Brain pericyte (primary cell): Measurements from ENCODE around the gene TPRKB.
"Not testable (repeated sequence)": the region's sequence is repeated elsewhere in the genome, so short reads cannot be mapped to it uniquely, and the experiment has no call there.

Experiments used
- DNase-seq: peaks from one replicate; pipeline ENCODE4 v3.0.0-alpha.2; 2012; ENCODE audit warnings: low read depth, low spot score

Gene TPRKB

DNA sequence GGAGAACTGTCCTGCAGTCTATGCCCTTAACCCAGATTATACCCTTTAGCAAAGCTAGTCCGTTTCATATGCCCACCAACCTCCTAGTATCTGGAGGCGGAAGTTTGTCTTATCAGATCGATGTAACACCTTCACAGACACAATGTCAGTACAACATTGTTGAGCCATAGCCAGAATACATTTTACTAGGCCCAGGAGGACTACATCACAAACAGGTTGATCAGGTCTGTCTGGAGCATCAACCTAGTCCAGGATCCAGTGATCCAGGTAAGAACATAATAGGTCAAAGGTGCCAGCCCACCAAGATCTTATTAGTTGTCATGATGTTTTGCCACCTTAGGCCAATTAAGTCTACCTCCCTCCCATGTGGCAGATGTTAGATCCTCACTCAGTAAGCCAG, 2.0 kb upstream of the TPRKB start:
- no peak for DNase-seq

DNA sequence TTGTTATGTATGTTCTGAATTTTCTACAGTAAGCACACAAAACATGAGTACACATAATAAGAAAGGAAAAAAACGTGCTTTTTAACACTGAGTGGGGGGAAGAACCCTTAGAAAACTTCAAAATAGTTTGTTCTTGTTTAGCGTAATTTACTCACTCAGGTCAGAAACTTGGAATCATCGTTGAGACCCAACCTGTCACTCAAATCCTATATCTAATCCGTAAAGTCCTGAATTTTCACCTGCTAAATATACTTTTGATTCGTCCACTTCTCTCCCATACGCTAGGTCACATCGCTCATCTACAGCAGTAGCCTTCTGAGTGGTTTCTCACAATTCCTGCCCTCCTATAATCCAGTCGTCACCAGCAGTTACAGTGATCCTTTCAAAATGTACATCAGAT, 767 bp downstream of the TPRKB start:
- DNase-seq: no peak

DNA sequence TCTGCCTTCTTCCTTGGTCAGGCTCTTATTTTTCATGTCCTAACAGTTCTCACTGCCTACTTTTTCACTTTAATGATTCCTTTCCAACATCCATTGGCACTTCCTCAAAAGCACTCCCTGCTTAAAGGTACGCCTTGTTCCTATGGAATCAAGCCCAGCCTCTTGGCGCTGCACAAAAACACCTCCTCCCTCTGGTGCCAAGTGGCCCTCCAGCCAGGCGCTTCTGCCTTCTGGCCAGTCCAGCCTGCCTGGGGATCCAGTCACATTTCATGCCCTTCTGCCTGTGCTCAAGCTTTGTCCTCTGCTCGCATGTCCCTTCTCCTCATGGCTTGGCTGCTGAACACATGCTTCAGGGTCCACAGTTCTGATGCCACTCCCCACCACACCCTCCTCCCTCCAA, 6.3 kb downstream of the TPRKB start:
- no peak for DNase-seq

DNA sequence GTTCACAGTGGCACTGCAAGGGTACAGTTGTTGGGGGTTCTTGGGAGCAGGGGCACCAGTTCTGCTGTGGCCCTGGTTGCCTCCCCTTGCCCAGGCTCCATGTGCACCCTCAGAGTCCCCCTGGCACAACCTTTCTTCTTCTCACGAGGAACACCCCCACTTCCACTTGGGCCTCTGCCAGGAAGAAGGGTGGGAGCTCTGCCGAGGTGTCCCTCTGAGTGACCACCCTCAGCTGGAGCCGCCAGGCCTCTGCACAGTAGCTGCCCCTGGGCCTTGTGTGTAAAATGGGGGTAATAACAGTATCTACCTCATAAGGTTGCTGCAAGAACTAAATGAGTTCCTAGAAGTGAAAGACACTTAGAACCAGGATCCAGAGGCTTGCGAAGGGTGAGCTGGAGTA, 8.4 kb downstream of the TPRKB start:
- no peak for DNase-seq

DNA sequence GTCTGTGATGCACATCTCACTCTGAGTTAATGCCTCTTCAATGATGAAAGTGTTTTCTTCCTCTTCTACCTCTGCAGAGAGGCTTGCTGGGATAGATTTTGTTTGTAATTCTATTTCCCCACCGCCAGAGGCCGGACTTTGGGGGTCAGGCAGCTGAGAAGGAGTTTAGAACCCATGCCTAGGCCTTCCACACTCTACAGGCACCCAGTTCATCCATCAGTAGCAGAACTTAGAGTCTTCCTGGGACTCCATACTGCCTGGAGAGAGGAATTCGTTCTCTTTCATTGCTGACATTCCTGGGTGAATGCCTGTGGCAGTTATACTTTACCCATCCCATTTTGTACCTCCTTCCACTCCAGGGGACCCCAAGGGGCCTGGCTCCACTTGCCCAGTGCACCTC, 9.1 kb downstream of the TPRKB start:
- DNase-seq: no peak

DNA sequence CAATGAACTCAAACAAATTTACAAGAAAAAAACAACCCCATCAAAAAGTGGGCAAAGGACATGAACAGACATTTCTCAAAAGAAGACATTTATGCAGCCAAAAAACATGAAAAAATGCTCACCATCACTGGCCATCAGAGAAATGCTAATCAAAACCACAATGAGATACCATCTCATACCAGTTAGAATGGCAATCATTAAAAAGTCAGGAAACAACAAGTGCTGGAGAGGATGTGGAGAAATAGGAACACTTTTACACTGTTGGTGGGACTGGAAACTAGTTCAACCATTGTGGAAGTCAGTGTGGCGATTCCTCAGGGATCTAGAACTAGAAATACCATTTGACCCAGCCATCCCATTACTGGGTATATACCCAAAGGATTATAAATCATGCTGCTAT, 10.5 kb downstream of the TPRKB start:
- DNase-seq: not testable (repeated sequence)

DNA sequence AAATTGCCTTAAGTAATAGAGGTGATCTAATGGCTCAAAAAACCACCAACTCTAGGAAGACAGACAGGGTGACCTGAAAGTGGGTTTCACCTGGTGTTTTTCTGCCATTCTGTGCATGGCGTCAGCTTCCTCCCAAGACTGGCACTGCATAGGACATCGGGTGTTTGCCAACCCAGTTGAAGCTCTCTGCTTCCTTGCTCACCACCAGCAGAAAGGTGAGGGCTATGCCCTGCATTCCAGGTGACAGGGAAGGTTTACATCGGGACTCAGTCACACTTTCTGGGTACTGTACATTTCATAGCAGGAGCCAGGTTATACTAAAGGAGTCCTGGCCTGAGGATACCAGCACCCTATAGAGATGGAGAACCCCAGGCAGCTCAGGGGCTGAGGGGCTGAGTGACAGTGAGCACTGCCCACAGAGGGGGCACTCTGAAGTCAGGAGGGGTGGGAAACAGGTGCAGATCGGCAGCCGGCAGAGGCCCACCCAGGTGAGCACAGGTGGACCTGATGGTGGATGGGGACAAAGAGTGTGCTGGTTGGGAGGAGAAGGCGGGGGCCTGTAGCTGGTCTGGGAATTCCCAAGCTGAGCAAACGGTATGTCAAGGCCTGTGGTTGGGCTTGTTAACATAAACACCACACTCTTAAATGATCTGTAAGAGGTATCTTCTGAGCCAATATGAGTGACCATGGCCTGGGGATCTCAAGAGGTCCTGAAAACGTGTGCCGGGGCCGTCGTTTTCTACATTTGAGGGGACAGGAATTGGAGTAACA, 18.1 kb downstream of the TPRKB start:
- DNase-seq: no peak

DNA sequence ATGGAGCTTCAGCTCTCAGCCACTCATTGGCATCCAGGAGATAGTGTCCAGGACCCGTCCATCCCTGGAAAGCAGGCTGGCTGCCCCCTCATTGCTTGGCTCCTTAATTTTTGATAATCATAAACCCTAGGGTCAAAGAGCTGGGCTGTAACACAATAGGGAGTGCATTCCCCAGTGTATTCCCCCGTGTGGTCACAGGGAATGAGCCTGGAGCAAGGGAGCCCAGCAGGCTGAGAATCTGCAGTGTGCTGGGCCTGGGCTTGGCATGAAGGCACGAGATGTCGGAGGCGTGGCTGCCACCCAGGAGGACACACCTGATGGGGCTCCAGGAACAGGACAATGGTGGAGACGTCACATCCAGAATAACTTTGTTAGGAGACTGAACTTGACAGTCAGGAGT, 18.7 kb downstream of the TPRKB start:
- DNase-seq: no peak

DNA sequence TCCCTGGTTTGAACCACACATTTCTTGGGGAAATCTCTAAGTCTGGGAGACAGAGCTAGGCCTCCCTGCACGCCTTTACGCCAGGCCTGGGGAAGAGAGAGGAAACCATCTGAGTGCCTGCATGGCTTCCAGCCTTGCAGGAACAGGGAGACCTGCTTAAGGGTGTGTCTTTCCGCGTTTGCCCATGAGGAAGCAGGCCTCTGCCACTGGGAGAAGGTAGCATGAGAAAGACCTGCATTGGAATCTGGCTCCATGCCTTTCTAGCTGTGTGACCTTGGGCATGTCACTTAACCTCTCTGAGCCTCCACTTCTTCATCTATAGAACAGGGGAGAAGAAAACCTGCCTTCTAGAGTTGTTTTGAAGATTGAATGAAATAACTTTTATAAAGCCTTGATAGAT, 19.4 kb downstream of the TPRKB start:
- DNase-seq: not testable (repeated sequence)

DNA sequence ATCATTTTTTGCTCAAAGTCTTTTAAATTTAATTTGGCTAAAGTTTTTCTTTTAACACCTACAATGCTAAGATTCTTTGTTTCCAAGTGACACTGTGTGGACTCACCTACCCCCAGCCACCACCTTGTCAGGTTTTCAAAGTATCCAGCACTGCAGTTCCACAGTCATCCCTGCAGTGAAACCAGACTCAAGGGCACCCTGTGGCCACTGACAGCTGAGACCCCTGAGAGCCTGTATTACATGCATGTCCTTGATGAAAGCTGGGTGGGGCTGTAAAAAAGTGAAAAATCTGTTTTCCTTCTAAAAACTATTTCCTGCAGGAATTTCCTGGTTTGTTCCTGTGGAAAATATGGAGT, 19.9 kb downstream of the TPRKB start:
- no peak for DNase-seq

DNA sequence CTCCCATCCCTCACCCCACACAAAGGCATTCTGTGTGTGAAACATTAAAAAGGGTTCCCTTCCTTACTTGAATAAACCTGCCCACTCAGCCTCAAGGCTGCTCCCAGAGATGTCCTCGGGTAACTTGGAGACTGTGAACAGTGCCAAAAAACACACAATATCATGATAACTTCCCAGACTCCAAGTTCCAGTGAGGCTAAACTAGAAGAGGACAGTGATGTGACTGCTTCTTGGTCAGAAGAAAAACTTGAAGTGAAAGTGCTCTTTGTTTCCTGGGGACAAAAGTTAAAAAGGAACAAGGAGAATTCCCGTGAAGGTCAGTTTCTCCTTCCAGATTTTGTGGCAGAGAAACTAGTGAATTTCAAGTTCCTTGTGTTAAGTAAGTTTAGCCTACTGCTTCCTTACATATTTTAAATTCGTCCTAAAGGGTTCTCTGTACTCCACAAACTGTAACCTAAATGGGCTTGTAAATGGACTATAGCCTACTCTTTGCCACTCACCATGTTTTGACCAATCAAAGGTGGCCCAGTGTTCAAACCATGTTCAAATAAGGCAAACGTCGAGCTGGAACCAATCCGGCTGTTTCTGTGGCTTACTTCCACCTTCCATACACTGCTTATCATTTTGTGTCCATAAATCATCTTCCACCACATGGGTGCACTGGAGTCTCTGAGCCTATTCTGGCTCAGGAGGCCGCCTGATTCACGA, 20.4 kb downstream of the TPRKB start:
- DNase-seq: no peak

DNA sequence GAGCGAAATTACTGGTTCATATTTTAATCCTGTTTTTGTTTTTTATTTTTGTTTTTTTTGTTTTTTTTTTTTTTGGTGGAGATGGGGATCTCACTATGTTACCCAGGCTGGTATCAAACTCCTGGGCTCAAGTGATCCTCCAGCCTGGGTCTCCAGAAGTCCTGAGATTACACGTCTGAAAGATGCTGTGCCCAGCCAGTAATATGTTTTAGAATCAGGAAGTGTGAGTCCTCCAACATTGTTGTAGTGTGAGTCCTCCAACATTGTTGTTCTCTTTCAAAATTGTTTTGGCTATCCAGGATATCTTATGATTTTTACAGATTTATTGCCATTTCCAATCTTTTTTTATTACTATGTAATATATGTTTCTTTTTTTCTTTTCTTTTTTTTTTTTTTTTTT, 23.1 kb downstream of the TPRKB start:
- no peak for DNase-seq

DNA sequence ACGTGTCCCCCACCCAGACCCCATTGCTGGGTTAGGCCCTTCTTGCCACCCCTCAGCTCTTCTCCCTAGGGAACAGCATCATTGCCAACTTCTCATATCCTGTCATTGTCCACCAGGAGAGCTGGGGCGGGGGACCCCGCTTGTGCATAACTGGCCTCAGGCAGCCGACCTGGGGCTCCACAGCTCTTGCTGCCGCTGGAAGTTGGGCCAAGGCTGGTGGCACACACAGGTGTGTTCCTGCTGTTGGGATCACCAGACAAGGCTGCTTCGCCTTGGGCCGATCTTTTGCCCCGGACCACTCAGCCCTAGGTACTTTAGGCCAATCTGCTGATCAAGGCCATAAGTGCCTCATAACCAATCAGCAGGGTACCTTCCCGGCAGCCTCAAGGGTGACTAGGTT, 28.6 kb downstream of the TPRKB start:
- no peak for DNase-seq

DNA sequence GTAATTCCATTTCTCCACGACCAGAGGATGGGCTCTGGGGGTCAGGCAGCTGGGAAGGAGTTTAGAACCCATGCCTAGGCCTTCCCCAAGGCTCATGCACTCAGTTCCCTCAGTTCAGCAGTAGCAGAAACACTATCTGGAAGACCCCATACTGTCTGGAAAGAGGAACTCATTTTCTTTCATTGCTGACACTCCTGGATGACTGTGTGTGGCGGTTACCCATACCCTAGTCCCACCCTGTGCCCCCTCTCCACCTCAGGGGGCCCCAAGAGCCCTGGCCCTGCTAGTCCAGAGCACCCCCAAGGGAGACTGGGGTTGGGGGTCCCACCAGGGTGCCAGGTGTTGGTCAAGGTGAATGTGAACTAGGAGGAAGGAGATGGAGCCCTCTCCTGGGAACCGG, 29.5 kb downstream of the TPRKB start:
- no peak for DNase-seq

DNA sequence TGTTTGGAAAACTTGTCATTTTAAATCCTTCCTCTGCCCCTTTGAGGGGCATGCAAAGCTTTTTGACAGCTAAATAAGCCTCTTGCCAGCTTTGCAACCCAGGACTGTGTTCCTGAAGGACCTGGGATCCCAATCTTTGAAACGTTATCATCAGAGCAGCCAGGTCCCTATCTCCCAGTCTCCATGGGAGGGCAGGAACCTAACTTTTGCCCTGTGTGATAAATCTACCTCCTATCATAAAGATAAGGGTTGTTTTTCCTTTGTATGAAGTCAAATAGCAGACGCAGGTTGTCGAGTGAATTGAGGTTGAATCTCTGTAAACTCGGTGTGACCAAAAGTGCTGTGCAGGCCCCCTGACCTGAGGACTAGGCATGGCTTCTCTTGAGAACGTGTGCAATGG, 30.1 kb downstream of the TPRKB start:
- no peak for DNase-seq

DNA sequence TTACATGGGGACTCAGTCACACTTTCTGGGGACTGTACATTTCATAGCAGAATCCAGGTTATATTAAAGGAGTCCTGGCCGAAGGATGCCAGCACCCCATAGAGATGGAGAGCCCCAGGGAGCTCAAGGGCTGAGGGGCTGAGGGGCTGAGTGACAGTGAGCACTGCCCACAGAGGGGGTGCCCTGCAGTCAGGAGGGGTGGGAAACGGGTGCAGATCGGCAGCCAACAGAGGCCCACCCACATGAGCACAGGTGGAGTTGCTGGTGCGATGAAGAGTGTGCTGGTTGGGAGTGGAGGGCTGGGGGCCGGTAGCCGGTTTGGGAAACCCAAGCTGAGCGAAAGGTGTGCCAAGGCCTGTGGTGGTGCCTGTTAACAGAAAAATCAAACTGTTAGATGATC, 32.1 kb downstream of the TPRKB start:
- no peak for DNase-seq

DNA sequence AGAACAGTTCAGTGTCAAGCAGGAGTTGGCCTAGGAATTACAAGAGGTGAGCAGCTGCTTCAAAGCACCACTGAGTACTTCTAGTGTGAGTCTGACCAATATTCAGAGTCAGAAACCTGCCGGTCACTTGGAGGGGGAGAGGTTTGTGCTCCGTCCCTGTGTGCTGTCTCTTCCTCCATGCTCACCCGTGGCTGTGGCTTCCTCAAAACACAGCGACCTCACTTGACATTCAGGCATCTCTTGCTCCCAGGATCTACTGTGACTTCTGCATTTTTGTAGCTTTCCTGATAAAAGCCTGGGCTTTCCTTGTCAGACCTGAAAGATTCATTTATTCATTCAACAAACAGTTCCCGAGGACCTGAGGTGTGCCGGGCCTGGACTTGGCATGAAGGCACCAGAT, 32.9 kb downstream of the TPRKB start:
- no peak for DNase-seq

DNA sequence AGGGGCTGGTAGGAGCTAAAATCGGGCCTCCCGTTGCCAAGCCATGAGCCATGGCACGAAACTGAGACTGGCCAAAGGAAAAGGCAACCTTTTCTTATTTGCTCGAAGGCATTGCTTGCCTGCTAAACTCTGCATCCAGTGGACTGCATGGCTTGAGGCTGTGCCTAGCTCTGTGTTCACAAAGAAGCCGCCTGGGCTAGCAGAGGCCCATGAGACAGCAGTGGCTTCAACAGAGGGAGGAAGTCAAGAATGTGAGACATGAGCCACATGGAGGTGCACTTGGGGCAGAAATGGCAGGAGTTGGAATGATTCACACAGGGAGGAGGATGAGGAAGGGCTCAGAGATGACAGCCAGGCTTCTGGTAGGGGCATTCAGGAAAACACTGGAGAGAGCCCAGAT, 33.5 kb downstream of the TPRKB start:
- DNase-seq: no peak

DNA sequence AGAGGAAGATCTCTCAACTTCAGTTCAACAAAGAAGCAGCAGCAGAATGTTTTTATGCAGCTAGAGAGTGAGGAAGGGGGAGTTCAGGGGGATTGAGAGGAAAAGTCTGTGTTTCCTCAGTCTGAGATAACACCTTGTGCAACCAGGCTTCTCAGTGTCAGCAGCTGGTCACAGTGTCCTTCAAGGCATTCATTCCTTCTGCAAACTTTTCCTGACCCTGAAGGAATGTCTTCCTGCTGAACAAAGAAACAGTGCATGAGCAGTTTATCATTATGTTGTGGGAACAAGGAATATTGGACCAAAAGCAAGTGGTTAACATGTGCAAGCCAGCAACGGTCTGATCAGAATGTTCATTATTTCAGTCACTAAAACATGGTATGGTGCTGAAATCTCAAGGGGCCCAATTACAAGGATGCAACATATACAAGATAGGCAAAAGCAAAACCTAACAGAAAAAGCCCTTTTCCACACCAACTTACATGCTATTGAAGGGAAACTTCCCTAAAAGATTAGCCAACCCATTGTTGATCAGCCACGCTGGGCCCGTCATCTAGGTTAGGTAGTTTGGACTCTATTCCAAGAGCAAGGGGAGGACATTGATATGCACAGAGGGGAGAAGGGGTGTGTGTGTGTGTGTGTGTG, 34.2 kb downstream of the TPRKB start:
- DNase-seq: not testable (repeated sequence)

DNA sequence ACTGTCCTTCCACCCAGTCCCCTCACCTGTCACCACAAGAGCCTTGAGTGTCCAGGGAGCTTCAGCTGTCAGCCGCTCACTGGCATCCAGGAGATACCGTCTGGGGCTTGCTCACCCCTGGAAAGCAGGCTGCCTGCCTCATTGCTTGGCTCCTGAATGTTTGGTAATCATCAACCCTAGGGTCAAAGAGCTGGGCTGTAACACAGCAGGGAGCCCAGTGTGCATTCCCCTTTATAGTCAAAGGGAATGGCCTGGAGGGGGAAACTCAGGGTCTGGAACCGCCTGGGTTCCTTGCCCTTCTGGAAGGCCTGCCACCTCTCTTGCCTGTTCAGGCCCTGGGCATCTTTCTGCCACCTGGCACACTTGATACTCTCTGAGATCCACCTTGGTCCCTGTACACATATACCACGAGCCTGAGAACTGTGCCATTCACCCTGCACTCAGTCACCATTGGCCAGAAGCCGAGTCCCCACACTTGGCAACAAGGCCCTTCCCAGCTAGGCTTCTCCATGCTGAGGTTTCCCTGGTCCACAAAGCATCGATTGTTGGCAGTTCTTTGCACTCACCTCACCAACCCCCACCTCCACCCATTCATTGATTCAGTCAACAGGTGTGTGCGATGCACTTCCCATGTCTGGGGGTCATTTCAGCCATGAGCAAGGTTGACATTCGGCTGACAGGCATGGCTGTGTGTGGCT, 35.0 kb downstream of the TPRKB start:
- no peak for DNase-seq

DNA sequence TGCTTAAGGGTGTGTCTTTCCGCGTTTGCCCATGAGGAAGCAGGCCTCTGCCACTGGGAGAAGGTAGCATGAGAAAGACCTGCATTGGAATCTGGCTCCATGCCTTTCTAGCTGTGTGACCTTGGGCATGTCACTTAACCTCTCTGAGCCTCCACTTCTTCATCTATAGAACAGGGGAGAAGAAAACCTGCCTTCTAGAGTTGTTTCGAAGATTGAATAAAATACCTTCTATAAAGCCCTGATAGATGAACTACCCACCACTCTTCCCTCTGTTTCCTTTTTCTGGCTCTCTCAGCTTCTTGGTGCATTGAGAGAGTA, 35.7 kb downstream of the TPRKB start:
- DNase-seq: not testable (repeated sequence)

DNA sequence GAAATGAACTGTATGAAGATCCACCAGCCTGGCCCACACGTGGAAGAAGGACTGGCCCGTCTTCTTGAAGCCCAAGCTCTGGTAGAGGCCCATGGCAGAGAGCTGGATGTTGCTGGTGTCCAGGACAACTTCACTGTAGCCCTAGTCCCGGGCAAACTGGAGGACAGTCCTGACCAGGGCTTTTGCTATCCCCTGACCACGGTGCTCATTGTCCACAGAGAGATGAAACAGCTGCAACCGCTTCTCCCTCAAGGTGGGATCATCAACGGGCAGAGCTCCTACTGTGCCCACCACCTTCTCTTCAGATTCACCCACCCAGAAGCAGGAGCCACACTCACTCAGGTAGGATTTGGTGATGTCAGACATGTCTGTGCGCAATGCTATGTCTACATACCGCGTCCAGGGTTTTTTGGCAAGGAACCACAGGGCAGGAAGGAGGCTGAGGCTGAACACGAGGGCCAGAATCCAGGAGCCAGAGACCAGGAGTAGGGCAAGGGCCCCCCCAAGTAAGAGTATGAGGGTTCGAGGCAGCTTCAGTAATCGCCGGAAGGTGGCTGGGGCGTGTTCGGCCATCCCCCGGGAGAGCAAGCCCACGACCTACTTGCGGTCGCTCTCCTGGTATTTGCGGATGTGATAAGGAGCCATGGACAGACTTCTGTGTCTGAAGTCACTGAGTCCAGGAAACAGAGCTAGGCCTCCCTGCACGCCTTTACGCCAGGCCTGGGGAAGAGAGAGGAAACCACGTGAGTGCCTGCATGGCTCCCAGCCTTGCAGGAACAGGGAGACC, 36.3 kb downstream of the TPRKB start:
- DNase-seq: no peak
